HCT116 (cell line): ENCODE measurements around the gene WNT9A. TPM values are rescaled to one million over a fixed set of nuclear protein-coding genes. Genes with fewer than 3 reads are reported as not detected.

ENCODE experiments used
- ATAC-seq: fragments of 200-7000 bp; cut with Tn5 transposase; 2 replicates; pipeline ENCODE4 v1.9.1; 2020; ENCODE audit warnings: mild to moderate bottlenecking, moderate library complexity
- BruUV-seq: library from RNA; stranded (reverse); fragments of 400-500 nt; replicated peaks from 2 replicates; lab custom pipeline; 2021; lab: Mats Ljungman, UMichigan
- CTCF ChIA-PET: fragments of 300-600 bp; sonication (Branson Sonifier 250); formaldehyde crosslinking; loops from one replicate; lab custom pipeline; 2021; ENCODE audit warnings: antibody characterized with exemption; lab: Charles Lee
- POLR2A ChIA-PET: fragments of 300-600, 350-600 bp; sonication (Branson Sonifier 250); formaldehyde crosslinking; loops from one replicate; lab custom pipeline; 2021; ENCODE audit warnings: antibody characterized with exemption; lab: Charles Lee
- RAD21 ChIA-PET, 2 experiments: fragments of 300-600 bp; sonication (Branson Sonifier 250); formaldehyde crosslinking; loops; one replicate each; lab custom pipeline; 2023; ENCODE audit warnings: low total read pairs in 2 of 2; ENCODE audit not compliant: uncharacterized antibody in 2 of 2, unreplicated experiment in 2 of 2, low non-redundant PET in 1 of 2; lab: Charles Lee
- DNase-seq: peaks from one replicate; pipeline ENCODE4 v3.0.0-alpha.2; 2010; ENCODE audit warnings: low read depth, low spot score
- H2AFZ ChIP-seq: fragments of 200-600 bp; shearing (Covaris generic), sonication (generic); 2 replicates; pipeline ENCODE4 v1.6.1; 2017; ENCODE audit warnings: low read depth, mixed run types, mixed read lengths, antibody characterized with exemption, low read length; ENCODE audit not compliant: poor library complexity, severe bottlenecking
- H3K27ac ChIP-seq: 2 replicates; pipeline ENCODE4 v1.5.1; 2012; ENCODE audit warnings: low read depth, low read length
- H3K27me3 ChIP-seq: fragments of 200-600 bp; sonication (generic); 2 replicates; pipeline ENCODE4 v1.6.1; 2016; ENCODE audit warnings: mixed run types, low read length, mixed read lengths; ENCODE audit not compliant: insufficient read depth
- H3K36me3 ChIP-seq, 2 experiments: fragments of 200-500 bp in 1 of 2; fragments of 200-600 bp in 1 of 2; sonication (Bioruptor generic) in 1 of 2; sonication (generic) in 1 of 2; 2 replicates each; pipeline versions ENCODE4 v1.5.1 to v1.6.1; 2014 to 2016; ENCODE audit warnings: low read length in 2 of 2, inconsistent platforms in 1 of 2, mixed read lengths in 1 of 2, mixed run types in 1 of 2; ENCODE audit not compliant: insufficient read depth in 2 of 2, control insufficient read depth in 1 of 2
- H3K4me1 ChIP-seq, 2 experiments: fragments of 200-600 bp in 1 of 2; sonication (generic) in 1 of 2; 2 replicates each; pipeline versions ENCODE4 v1.5.1 to v1.6.1; 2012 to 2017; ENCODE audit warnings: low read length in 2 of 2, inconsistent platforms in 1 of 2, mild to moderate bottlenecking in 1 of 2, mixed read lengths in 1 of 2, mixed run types in 1 of 2, moderate library complexity in 1 of 2; ENCODE audit not compliant: insufficient read depth in 2 of 2, control insufficient read depth in 1 of 2
- H3K4me2 ChIP-seq: fragments of 200-600 bp; sonication (generic); 2 replicates; pipeline ENCODE4 v1.6.1; 2017; ENCODE audit warnings: mixed run types, low read length, mixed read lengths
- H3K4me3 ChIP-seq, 2 experiments: fragments of 200-600 bp in 1 of 2; sonication (generic) in 1 of 2; replicated peaks in 1 of 2; 2 replicates each; pipeline ENCODE4 v1.5.1; 2011 to 2016; ENCODE audit warnings: low read length in 2 of 2, control low read depth in 1 of 2, low read depth in 1 of 2, mild to moderate bottlenecking in 1 of 2, mixed read lengths in 1 of 2, mixed run types in 1 of 2
- H3K79me2 ChIP-seq: fragments of 200-600 bp; sonication (generic); 2 replicates; pipeline ENCODE4 v1.6.1; 2017; ENCODE audit warnings: mild to moderate bottlenecking, mixed run types, low read length, moderate library complexity, mixed read lengths; ENCODE audit not compliant: insufficient read depth
- H3K9ac ChIP-seq: fragments of 200-600 bp; sonication (generic); 2 replicates; pipeline ENCODE4 v1.6.1; 2016; ENCODE audit warnings: low read length, mixed read lengths
- H3K9me2 ChIP-seq: fragments of 200-600 bp; sonication (generic), shearing (Covaris generic); 2 replicates; pipeline ENCODE4 v1.6.1; 2017; ENCODE audit warnings: mixed run types, mild to moderate bottlenecking, moderate library complexity; ENCODE audit not compliant: insufficient read depth
- H3K9me3 ChIP-seq, 2 experiments: fragments of 200-500 bp in 1 of 2; fragments of 200-600 bp in 1 of 2; sonication (Bioruptor generic) in 1 of 2; sonication (generic) in 1 of 2; 2 replicates each; pipeline ENCODE4 v1.6.1; 2014 to 2017; ENCODE audit warnings: low read length in 2 of 2, mixed read lengths in 2 of 2, inconsistent platforms in 1 of 2, low read depth in 1 of 2, mild to moderate bottlenecking in 1 of 2, mixed run types in 1 of 2, moderate library complexity in 1 of 2; ENCODE audit not compliant: control insufficient read depth in 1 of 2, insufficient read depth in 1 of 2
- H4K20me1 ChIP-seq: fragments of 200-600 bp; sonication (generic), shearing (Covaris generic); 2 replicates; pipeline ENCODE4 v1.6.1; 2017; ENCODE audit warnings: mixed run types, mild to moderate bottlenecking, moderate library complexity; ENCODE audit not compliant: insufficient read depth
- CEBPB ChIP-seq: IDR thresholded peaks from 2 replicates; pipeline ENCODE4 v1.6.1; 2012; ENCODE audit warnings: low read depth
- EGR1 ChIP-seq: IDR thresholded peaks from 2 replicates; pipeline ENCODE4 v1.6.1; 2012; ENCODE audit warnings: low read depth
- FOSL1 ChIP-seq: IDR thresholded peaks from 2 replicates; pipeline ENCODE4 v1.6.1; 2012; ENCODE audit warnings: low read depth
- MAX ChIP-seq: IDR thresholded peaks from 2 replicates; pipeline ENCODE4 v1.6.1; 2012
- RAD21 ChIP-seq: IDR thresholded peaks from 2 replicates; pipeline ENCODE4 v1.6.1; 2012; ENCODE audit warnings: low read depth, mild to moderate bottlenecking
- REST ChIP-seq: IDR thresholded peaks from 2 replicates; pipeline ENCODE4 v1.6.1; 2012; ENCODE audit warnings: low read depth
- SIN3A ChIP-seq: IDR thresholded peaks from 2 replicates; pipeline ENCODE4 v1.6.1; 2012; ENCODE audit warnings: low read depth
- SP1 ChIP-seq: IDR thresholded peaks from 2 replicates; pipeline ENCODE4 v1.6.1; 2012; ENCODE audit warnings: low read depth
- SRF ChIP-seq: IDR thresholded peaks from 2 replicates; pipeline ENCODE4 v1.6.1; 2012; ENCODE audit warnings: low read depth
- intact Hi-C: fragments of 100-400 bp; cut with micrococcal nuclease; formaldehyde crosslinking; loops from 2 replicates; pipeline ENCODE4 v1.10.0; 2022
- total RNA-seq: library from RNA; stranded (reverse); gene quantifications from one replicate; pipeline ENCODE4 v1.2.1, GENCODE V29; 2021; ENCODE audit not compliant: unreplicated experiment

WNT9A gene
- total RNA-seq, 1 experiment from 2014 or later: 5.6 TPM

- TF ChIP-seq REST (no peak), SRF (peak; percentile 88), RAD21 (no peak), SIN3A (no peak; the same call in 1 of the 2 replicates), FOSL1 (peak; percentile 100), EGR1 (no peak; the same call in 1 of the 2 replicates), MAX (peak; percentile 63), SP1 (peak; percentile 95), CEBPB (no peak; the same call in none of the 2 replicates)
Observed at GRCh38 chr1:227934476-227935313, 13.0 kb downstream of the WNT9A start (continued).

GRCh38 chr1:227929751-227930472, 17.8 kb downstream of the WNT9A start:
- Histone ChIP-seq H4K20me1 (no peaks in the 10 kb centered on the region), H3K4me2 (no peak overlapping the region), H3K9me3 (peaks cover 0 to 9% of the 10 kb centered on the region in 2 experiments; a peak in 1 of 4 replicates), H3K79me2 (no peaks in the 10 kb centered on the region), H3K4me3 (no peak overlapping the region), H3K27me3 (no peaks in the 10 kb centered on the region), H3K27ac (no peak overlapping the region), H3K36me3 (no peaks in the 10 kb centered on the region), H3K4me1 (peaks cover 7 to 23% of the 10 kb centered on the region in 2 experiments), H3K9ac (no peak overlapping the region), H2AFZ (no peak overlapping the region)
- ChIA-PET POLR2A (no interaction called here), CTCF (no interaction called here), RAD21 (no interaction called here)
- intact Hi-C loops: no loop called here
- DNase-seq (no peak), ATAC-seq (no peak)
- no TSS peak for BruUV-seq
- no peak for TF ChIP-seq SRF
- TF ChIP-seq, all 23 proteins: peak for 0
- no peaks in the 10 kb centered on the region for H3K9me2 ChIP-seq
